ENCODE data around the gene MAFF. TPM values are rescaled to one million over a fixed set of nuclear protein-coding genes. Genes with fewer than 3 reads are reported as not detected.

The MAFF gene
- total RNA-seq, 1 donor from 2014 or later, result 4.5 TPM

GRCh38 chr22:38223289-38223960, 21.6 kb downstream of the MAFF start:
- peaks cover 15% of the 10 kb centered on the region for H3K36me3 Mint-ChIP-seq (ENCODE audit: low read depth)
- H3K27ac Mint-ChIP-seq, result no peak overlapping the region
- POLR2A ChIA-PET, result no interaction called here
- CTCF ChIA-PET, result interaction anchor here (1.2 kb wide), 1 partner anchor 108 kb away, joined by 3 read pairs; no protein-coding TSS in a partner anchor
- no peak for ATAC-seq (ENCODE audit: low read depth)
- H3K9me3 Mint-ChIP-seq, result no peaks in the 10 kb centered on the region
- intact Hi-C loops (cut with micrococcal nuclease), result loop anchor here (1.0 kb wide), 1 partner anchor 130 kb away; no protein-coding TSS in a partner anchor
- TF ChIP-seq CTCF (IDR thresholded peaks at IDR 0.05), result no peak
- no peak for DNase-seq
- no peak overlapping the region for H3K4me3 Mint-ChIP-seq
- H3K27me3 Mint-ChIP-seq, result no peaks in the 10 kb centered on the region
- peaks cover 2% of the 10 kb centered on the region for H3K4me1 Mint-ChIP-seq

- peaks cover 25% of the 10 kb centered on the region for H3K36me3 Mint-ChIP-seq (ENCODE audit: low read depth)
- TF ChIP-seq CTCF (IDR thresholded peaks at IDR 0.05), result no peak
- H3K4me1 Mint-ChIP-seq, result no peaks in the 10 kb centered on the region
- intact Hi-C loops (cut with micrococcal nuclease), result no loop called here
- ChIA-PET POLR2A (interaction anchor here (0.6 kb wide), 1 partner anchor 21 kb away, joined by 4 read pairs; no protein-coding TSS in a partner anchor), CTCF (no interaction called here)
- H3K27ac Mint-ChIP-seq, result no peak overlapping the region
- H3K4me3 Mint-ChIP-seq, result no peak overlapping the region
- DNase-seq (no peak), ATAC-seq (ENCODE audit: low read depth) (no peak)
- H3K27me3 Mint-ChIP-seq, result no peaks in the 10 kb centered on the region
- no peaks in the 10 kb centered on the region for H3K9me3 Mint-ChIP-seq
These were observed 25.3 kb downstream of the MAFF start for GRCh38 chr22:38226853-38227649.

- peaks cover 25% of the 10 kb centered on the region for H3K36me3 Mint-ChIP-seq (ENCODE audit: low read depth)
- ChIA-PET CTCF (interaction anchor here (5.1 kb wide), 1 partner anchor 176 kb away, joined by 31 read pairs; no protein-coding TSS in a partner anchor), POLR2A (no interaction called here)
- no peak overlapping the region for H3K4me3 Mint-ChIP-seq
- ATAC-seq (ENCODE audit: low read depth) (no peak), DNase-seq (no peak)
- no peaks in the 10 kb centered on the region for H3K27me3 Mint-ChIP-seq
- H3K4me1 Mint-ChIP-seq, result no peaks in the 10 kb centered on the region
- TF ChIP-seq CTCF (IDR thresholded peaks at IDR 0.05), result no peak
- H3K9me3 Mint-ChIP-seq, result no peaks in the 10 kb centered on the region
- intact Hi-C loops (cut with micrococcal nuclease), result no loop called here
- no peak overlapping the region for H3K27ac Mint-ChIP-seq
These were observed 26.6 kb downstream of the MAFF start for GRCh38 chr22:38228326-38228872.

GRCh38 chr22:38228873-38229740, 27.3 kb downstream of the MAFF start:
- intact Hi-C loops (cut with micrococcal nuclease), result no loop called here
- ChIA-PET POLR2A (interaction anchor here (0.7 kb wide), 1 partner anchor 64 kb away, joined by 4 read pairs; no protein-coding TSS in a partner anchor), CTCF (interaction anchor here (1.1 to 5.1 kb wide), 3 partner anchors 129 to 176 kb away, joined by 4 to 31 read pairs (median 4); partner anchors contain the start of gene PICK1)
- Mint-ChIP-seq H3K9me3 (no peaks in the 10 kb centered on the region), H3K4me3 (no peak overlapping the region), H3K27ac (no peak overlapping the region), H3K4me1 (no peaks in the 10 kb centered on the region), H3K36me3 (ENCODE audit: low read depth) (peaks cover 25% of the 10 kb centered on the region), H3K27me3 (no peaks in the 10 kb centered on the region)
- no peak for TF ChIP-seq CTCF (IDR thresholded peaks at IDR 0.05)
- DNase-seq (no peak), ATAC-seq (ENCODE audit: low read depth) (no peak)
